Measurements from ENCODE around the gene TEX53. TPM values are rescaled to one million over a fixed set of nuclear protein-coding genes. Genes with fewer than 3 reads are reported as not detected.

The TEX53 gene
- total RNA-seq, 2 donors from 2014 or later: not detected

DNA sequence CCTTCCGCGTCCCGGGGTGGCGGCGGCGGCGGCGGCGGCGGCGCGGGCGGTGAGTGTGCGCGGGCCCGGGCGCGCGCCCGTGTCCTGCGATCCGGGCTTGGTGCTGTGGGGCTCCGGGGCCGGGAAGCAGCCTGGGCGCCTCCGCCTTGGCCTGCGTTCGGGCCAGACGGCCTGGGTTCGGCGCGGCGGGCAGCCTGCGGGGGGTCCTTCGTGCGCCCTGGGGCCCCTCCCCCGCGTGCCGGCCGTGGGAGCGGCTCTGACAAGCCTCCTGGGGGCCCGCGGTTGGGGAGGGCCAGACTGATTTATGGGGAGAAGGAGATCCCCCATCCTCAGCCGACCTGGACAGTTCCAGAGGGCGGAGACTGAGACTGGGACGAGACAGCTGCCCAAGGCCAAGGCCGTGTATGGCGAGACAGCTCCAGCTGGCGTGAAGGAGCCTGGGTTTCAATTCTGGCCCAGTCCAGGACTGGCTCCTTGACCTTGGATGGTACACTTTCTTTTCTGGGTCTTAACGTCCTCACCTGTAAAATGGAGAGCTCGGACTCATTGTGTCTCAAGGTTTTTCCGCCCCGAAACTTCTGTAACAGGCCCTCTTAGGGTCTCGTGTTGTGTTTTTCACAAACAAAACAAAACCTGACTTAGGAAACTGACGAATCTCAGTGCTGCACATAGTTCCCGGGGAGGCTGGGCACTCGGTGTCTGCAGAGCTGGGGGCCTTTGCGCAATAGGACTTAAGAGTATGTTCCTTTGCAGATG lies 45.9 kb downstream of the TEX53 start:
- H3K36me3 Mint-ChIP-seq (ENCODE audit: low read depth): no peaks in the 10 kb centered on the region
- H3K4me3 ChIP-seq (ENCODE audit: low read length): peak overlapping the region; percentile 77
- H3K9ac ChIP-seq (ENCODE audit: extremely low read depth, low read length, poor library complexity, severe bottlenecking): peak overlapping the region; percentile 28
- peak overlapping the region; percentile 80 for H3K27ac Mint-ChIP-seq
- H3K4me3 Mint-ChIP-seq: peak overlapping the region; percentile 60
- H3K36me3 ChIP-seq (ENCODE audit: control insufficient read depth, insufficient read depth, low read length): no peaks in the 10 kb centered on the region
- H3K4me1 ChIP-seq (ENCODE audit: control insufficient read depth, insufficient read depth, low read length): peaks cover 8% of the 10 kb centered on the region
- H3K9me3 Mint-ChIP-seq: peaks cover 5% of the 10 kb centered on the region
- DNase-seq: peak; percentile 81
- H3K9me3 ChIP-seq (ENCODE audit: control insufficient read depth, low read length): no peaks in the 10 kb centered on the region
- H3K27me3 ChIP-seq (ENCODE audit: control insufficient read depth, insufficient read depth, low read length, poor library complexity, severe bottlenecking): peaks cover 4% of the 10 kb centered on the region
- TF ChIP-seq, protein P1, sequence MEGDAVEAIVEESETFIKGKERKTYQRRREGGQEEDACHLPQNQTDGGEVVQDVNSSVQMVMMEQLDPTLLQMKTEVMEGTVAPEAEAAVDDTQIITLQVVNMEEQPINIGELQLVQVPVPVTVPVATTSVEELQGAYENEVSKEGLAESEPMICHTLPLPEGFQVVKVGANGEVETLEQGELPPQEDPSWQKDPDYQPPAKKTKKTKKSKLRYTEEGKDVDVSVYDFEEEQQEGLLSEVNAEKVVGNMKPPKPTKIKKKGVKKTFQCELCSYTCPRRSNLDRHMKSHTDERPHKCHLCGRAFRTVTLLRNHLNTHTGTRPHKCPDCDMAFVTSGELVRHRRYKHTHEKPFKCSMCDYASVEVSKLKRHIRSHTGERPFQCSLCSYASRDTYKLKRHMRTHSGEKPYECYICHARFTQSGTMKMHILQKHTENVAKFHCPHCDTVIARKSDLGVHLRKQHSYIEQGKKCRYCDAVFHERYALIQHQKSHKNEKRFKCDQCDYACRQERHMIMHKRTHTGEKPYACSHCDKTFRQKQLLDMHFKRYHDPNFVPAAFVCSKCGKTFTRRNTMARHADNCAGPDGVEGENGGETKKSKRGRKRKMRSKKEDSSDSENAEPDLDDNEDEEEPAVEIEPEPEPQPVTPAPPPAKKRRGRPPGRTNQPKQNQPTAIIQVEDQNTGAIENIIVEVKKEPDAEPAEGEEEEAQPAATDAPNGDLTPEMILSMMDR (conservative IDR thresholded peaks at IDR 0.05): no peak
- H3K27me3 Mint-ChIP-seq (ENCODE audit: insufficient read depth): peaks cover 14% of the 10 kb centered on the region
- 16 to 44% methylated on average over 19 to 58 of the region's 58 CpGs for WGBS, 2 experiments (ENCODE audit: insufficient coverage in 1 of 2, insufficient read length in 1 of 2)
- H3K4me1 Mint-ChIP-seq: peaks cover 21% of the 10 kb centered on the region
- H3K27ac ChIP-seq (ENCODE audit: low read depth, low read length): no peak overlapping the region

DNA sequence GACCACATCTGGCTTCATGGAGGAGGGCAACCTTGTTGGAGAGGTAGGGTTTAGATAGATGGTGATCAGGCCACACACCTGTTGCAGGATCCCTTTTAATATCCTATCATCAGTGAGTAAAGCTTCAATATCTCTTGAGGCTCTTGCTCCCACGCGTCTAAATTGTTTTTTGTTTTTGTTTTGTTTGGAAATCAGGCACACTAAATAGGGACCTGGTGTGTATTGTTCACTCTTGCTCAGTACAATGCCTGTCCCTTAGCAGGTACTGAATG lies 49.1 kb downstream of the TEX53 start:
- WGBS, 2 experiments (ENCODE audit: insufficient coverage in 1 of 2, insufficient read length in 1 of 2): 94% methylated on average over 2 of the region's 2 CpGs; no CpG with 5 or more reads in 1 of the 2 experiments
- H3K9ac ChIP-seq (ENCODE audit: extremely low read depth, low read length, poor library complexity, severe bottlenecking): no peak overlapping the region
- Mint-ChIP-seq H3K27me3 (ENCODE audit: insufficient read depth) (peaks cover 14% of the 10 kb centered on the region), H3K4me1 (peaks cover 17% of the 10 kb centered on the region), H3K4me3 (no peak overlapping the region), H3K9me3 (peaks cover 5% of the 10 kb centered on the region), H3K27ac (no peak overlapping the region), H3K36me3 (ENCODE audit: low read depth) (no peaks in the 10 kb centered on the region)
- no peaks in the 10 kb centered on the region for H3K9me3 ChIP-seq (ENCODE audit: control insufficient read depth, low read length)
- H3K4me3 ChIP-seq (ENCODE audit: low read length): no peak overlapping the region
- peaks cover 4% of the 10 kb centered on the region for H3K27me3 ChIP-seq (ENCODE audit: control insufficient read depth, insufficient read depth, low read length, poor library complexity, severe bottlenecking)
- no peak for DNase-seq
- H3K4me1 ChIP-seq (ENCODE audit: control insufficient read depth, insufficient read depth, low read length): peaks cover 8% of the 10 kb centered on the region
- TF ChIP-seq, protein P1 (conservative IDR thresholded peaks at IDR 0.05): no peak
- no peaks in the 10 kb centered on the region for H3K36me3 ChIP-seq (ENCODE audit: control insufficient read depth, insufficient read depth, low read length)
- no peak overlapping the region for H3K27ac ChIP-seq (ENCODE audit: low read depth, low read length)

DNA sequence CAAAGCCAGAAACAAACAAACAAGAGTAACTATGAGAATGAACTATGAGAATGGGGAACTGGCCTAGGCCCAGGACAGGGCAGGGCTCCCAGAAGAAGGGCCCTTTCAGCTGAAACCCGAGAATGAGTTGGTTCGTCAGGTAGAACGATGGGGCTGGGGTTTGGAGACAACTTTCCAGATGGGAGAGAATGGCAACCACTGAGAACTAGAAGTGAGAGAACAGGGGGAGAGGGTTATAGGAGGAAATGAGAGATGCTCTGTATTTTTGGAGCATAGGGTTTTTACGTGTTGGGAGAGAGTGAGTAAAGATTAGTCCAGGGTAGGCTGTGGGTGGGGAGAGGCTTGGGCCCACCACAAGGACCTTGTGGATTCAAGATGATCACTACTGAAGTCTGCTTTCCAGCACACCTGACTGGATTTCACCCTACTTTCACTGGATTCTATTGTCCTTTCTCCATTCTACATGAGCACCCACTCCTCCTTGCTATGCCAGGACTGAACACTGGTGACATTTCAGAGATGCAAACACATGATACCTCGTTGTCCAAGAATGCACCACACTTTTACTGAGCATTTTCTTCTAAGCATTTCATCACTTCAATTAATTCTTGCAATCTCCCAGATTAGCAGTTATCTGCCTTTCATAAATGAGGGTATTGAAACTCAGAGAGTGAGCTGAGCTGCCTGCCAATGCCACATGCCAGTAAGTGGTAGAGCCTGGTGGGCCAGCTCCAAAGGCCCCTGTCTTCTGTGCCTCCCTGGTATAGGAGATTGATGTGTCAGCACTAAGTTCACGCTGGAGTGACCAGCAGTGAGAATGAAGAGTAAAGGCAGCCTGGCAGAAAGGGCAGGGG lies 49.7 kb downstream of the TEX53 start:
- Histone ChIP-seq H3K27me3 (ENCODE audit: control insufficient read depth, insufficient read depth, low read length, poor library complexity, severe bottlenecking) (peaks cover 4% of the 10 kb centered on the region), H3K9ac (ENCODE audit: extremely low read depth, low read length, poor library complexity, severe bottlenecking) (no peak overlapping the region), H3K4me3 (ENCODE audit: low read length) (no peak overlapping the region), H3K4me1 (ENCODE audit: control insufficient read depth, insufficient read depth, low read length) (peaks cover 3% of the 10 kb centered on the region), H3K9me3 (ENCODE audit: control insufficient read depth, low read length) (no peaks in the 10 kb centered on the region), H3K36me3 (ENCODE audit: control insufficient read depth, insufficient read depth, low read length) (no peaks in the 10 kb centered on the region), H3K27ac (ENCODE audit: low read depth, low read length) (no peak overlapping the region)
- DNase-seq: no peak
- 90 to 91% methylated on average over 4 to 6 of the region's 6 CpGs for WGBS, 2 experiments (ENCODE audit: insufficient coverage in 1 of 2, insufficient read length in 1 of 2)
- Mint-ChIP-seq H3K9me3 (peaks cover 5% of the 10 kb centered on the region), H3K27me3 (ENCODE audit: insufficient read depth) (peaks cover 14% of the 10 kb centered on the region), H3K4me1 (peaks cover 12% of the 10 kb centered on the region), H3K36me3 (ENCODE audit: low read depth) (no peaks in the 10 kb centered on the region), H3K27ac (no peak overlapping the region), H3K4me3 (no peak overlapping the region)
- TF ChIP-seq, protein P1 (conservative IDR thresholded peaks at IDR 0.05): no peak
